Measurements from ENCODE around the gene FBXW2.

DNA sequence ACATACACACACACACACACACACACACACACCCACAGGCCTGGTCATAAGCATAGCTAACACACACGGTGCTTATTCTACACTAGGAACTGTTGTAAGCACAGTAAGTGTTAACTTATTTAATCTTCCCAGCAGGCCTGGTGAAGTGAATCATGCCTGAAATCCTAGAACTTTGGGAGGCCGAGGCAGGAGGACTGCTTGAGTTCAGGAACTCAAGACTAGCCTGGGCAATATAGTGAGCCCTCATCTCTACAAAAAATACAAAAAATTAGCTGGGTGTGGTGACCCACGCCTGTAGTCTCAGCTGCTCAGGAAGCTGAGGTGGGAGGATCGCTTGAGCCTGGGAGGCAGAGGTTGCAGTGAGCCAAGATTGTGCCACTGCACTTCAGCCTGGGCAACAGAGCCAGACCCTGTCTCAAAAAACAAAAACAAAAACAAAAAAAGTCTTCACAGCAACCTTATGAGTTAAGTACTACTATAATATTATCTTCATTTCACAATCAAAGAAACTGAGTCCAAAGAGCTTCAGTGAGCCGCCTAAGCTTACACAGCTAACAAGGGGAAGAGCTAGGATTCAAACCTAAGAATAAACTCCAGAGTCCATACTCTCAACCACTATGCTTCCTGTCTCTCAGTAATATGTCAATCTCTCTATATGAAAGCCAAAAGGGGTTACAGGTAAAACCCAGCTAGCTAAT lies 81.2 kb downstream of the FBXW2 start:
- TF ChIP-seq GATA3 (IDR thresholded peaks at IDR 0.05; ENCODE audit: low read depth, low read length) (no peak), GATA2 (IDR thresholded peaks at IDR 0.05; ENCODE audit: low read depth, low read length) (no peak)

All from SH-SY5Y (cell line).